ENCODE results near the gene NTM.

- TF ChIP-seq PRDM10 (tag by site-specific recombination; IDR thresholded peaks at IDR 0.05), result no peak
- no peak for TF ChIP-seq MYNN (tag by site-specific recombination; IDR thresholded peaks at IDR 0.05; ENCODE audit: borderline replicate concordance)
- TF ChIP-seq ZSCAN5A (tag by site-specific recombination; IDR thresholded peaks at IDR 0.05), result no peak
- TF ChIP-seq ATF2 (tag by site-specific recombination; IDR thresholded peaks at IDR 0.05; ENCODE audit: low read depth), result no peak
- TF ChIP-seq REST (tag by site-specific recombination; IDR thresholded peaks at IDR 0.05), result no peak
- TF ChIP-seq CTCF (tag by site-specific recombination; IDR thresholded peaks at IDR 0.05), result no peak
- no peak for TF ChIP-seq ZNF274 (IDR thresholded peaks at IDR 0.05; ENCODE audit: low read length)
- no peak for TF ChIP-seq ZNF274 (tag by site-specific recombination; IDR thresholded peaks at IDR 0.05; ENCODE audit: borderline replicate concordance)
- TF ChIP-seq ZNF184 (tag by site-specific recombination; IDR thresholded peaks at IDR 0.05), result no peak
- TF ChIP-seq YY1 (tag by site-specific recombination; IDR thresholded peaks at IDR 0.05), result no peak
- no peak for TF ChIP-seq ZNF791 (tag by site-specific recombination; IDR thresholded peaks at IDR 0.05)
- no peak for TF ChIP-seq ZNF175 (tag by site-specific recombination; IDR thresholded peaks at IDR 0.05)
- no peak for TF ChIP-seq ZNF311 (tag by site-specific recombination; IDR thresholded peaks at IDR 0.05; ENCODE audit: borderline replicate concordance)
Observed at GRCh38 chr11:131750152-131750551, 379.7 kb downstream of the NTM start.

All from HEK293 (cell line).